ENCODE data around the gene GPR61.

Gene GPR61

GRCh38 chr1:109539676-109540075, at the start of gene GPR61:
Gene GPR61, plus strand, starts transcription at chr1:109539872. Its CDS starts 3,151 bp downstream, at chr1:109543023.
- no peak for DNase-seq

- DNase-seq = no peak
Observed at GRCh38 chr1:109490029-109490933, 49.4 kb upstream of the GPR61 start.

- no peak for DNase-seq
Observed at GRCh38 chr1:109490934-109491302, 48.8 kb upstream of the GPR61 start.

- DNase-seq = no peak
Observed at GRCh38 chr1:109491372-109491771, 48.3 kb upstream of the GPR61 start.

GRCh38 chr1:109492779-109493178, 46.9 kb upstream of the GPR61 start:
- DNase-seq = no peak

- DNase-seq = no peak
Observed at GRCh38 chr1:109493227-109493626, 46.4 kb upstream of the GPR61 start.

GRCh38 chr1:109493805-109494539, 45.7 kb upstream of the GPR61 start, which contains the start of gene CYB561D1:
Gene CYB561D1, plus strand, starts transcription at chr1:109494094. Its CDS starts 46 bp downstream, at chr1:109494140.
- DNase-seq = peak; percentile 45

- DNase-seq = no peak
Observed at GRCh38 chr1:109495738-109496137, 43.9 kb upstream of the GPR61 start.

- no peak for DNase-seq
Observed at GRCh38 chr1:109497449-109498160, 42.1 kb upstream of the GPR61 start.

GRCh38 chr1:109498161-109498801, 41.4 kb upstream of the GPR61 start:
- no peak for DNase-seq

- DNase-seq = no peak
Observed at GRCh38 chr1:109499081-109499480, 40.6 kb upstream of the GPR61 start.

- DNase-seq = peak; percentile 22
Observed at GRCh38 chr1:109499661-109500536, 39.8 kb upstream of the GPR61 start.

- DNase-seq = no peak
Observed at GRCh38 chr1:109500941-109501381, 38.7 kb upstream of the GPR61 start.

- peak; percentile 82 for DNase-seq
Observed at GRCh38 chr1:109501644-109502363, 37.9 kb upstream of the GPR61 start.

- DNase-seq = no peak
Observed at GRCh38 chr1:109502364-109502851, 37.3 kb upstream of the GPR61 start.

GRCh38 chr1:109503935-109504334, 35.7 kb upstream of the GPR61 start:
- DNase-seq = no peak

GRCh38 chr1:109504974-109505373, 34.7 kb upstream of the GPR61 start:
- no peak for DNase-seq

- DNase-seq = no peak
Observed at GRCh38 chr1:109508001-109508872, 31.4 kb upstream of the GPR61 start.

GRCh38 chr1:109508873-109509175, 30.8 kb upstream of the GPR61 start:
- no peak for DNase-seq

Data from GF-D8 (cell line).